Loucy (cell line): ENCODE measurements around the gene FCN3.

Experiments
- H2AFZ ChIP-seq: fragments of 200-600 bp; sonication (generic); 2 replicates; pipeline ENCODE4 v1.6.0; 2016; ENCODE audit warnings: antibody characterized with exemption, mild to moderate bottlenecking, low read length, moderate library complexity
- H3F3A ChIP-seq: fragments of 200-600 bp; 2 replicates; pipeline ENCODE4 v1.6.0; 2016; ENCODE audit warnings: antibody characterized with exemption, low read depth, mild to moderate bottlenecking
- H3K27me3 ChIP-seq: fragments of 200-600 bp; sonication (generic); 2 replicates; pipeline ENCODE4 v1.6.1; 2014; ENCODE audit warnings: low read length, mild to moderate bottlenecking; ENCODE audit not compliant: insufficient read depth, poor library complexity, severe bottlenecking
- H3K36me3 ChIP-seq: fragments of 200-600 bp; sonication (generic); 2 replicates; pipeline ENCODE4 v1.6.1; 2016; ENCODE audit warnings: low read length; ENCODE audit not compliant: insufficient read depth
- H3K4me1 ChIP-seq: fragments of 200-600 bp; sonication (generic); 2 replicates; pipeline ENCODE4 v1.5.1; 2014; ENCODE audit warnings: low read length, mild to moderate bottlenecking; ENCODE audit not compliant: insufficient read depth, poor library complexity, severe bottlenecking
- H3K4me2 ChIP-seq: fragments of 200-600 bp; sonication (generic); 2 replicates; pipeline ENCODE4 v1.6.0; 2014; ENCODE audit warnings: antibody characterized with exemption, low read length, low read depth, mild to moderate bottlenecking; ENCODE audit not compliant: poor library complexity, severe bottlenecking
- H3K4me3 ChIP-seq: fragments of 200-600 bp; sonication (generic); 2 replicates; pipeline ENCODE4 v1.5.1; 2014; ENCODE audit warnings: low read length, mild to moderate bottlenecking, mixed read lengths; ENCODE audit not compliant: poor library complexity, severe bottlenecking
- H3K79me2 ChIP-seq: fragments of 200-600 bp; sonication (generic); 2 replicates; pipeline ENCODE4 v1.6.1; 2014; ENCODE audit warnings: low read length; ENCODE audit not compliant: insufficient read depth
- H3K9ac ChIP-seq: fragments of 200-600 bp; sonication (generic); 2 replicates; pipeline ENCODE4 v1.6.0; 2014; ENCODE audit warnings: mild to moderate bottlenecking, low read depth, low read length, moderate library complexity; ENCODE audit not compliant: poor library complexity, severe bottlenecking
- H3K9me2 ChIP-seq: fragments of 200-600 bp; sonication (generic); replicated peaks from 2 replicates; pipeline ENCODE4 v1.6.1; 2016; ENCODE audit warnings: low read depth, low read length, mixed read lengths
- H3K9me3 ChIP-seq: fragments of 200-600 bp; sonication (generic); 2 replicates; pipeline ENCODE4 v1.6.1; 2014; ENCODE audit warnings: mild to moderate bottlenecking, antibody characterized with exemption, low read length, low read depth; ENCODE audit not compliant: insufficient read depth
- H4K20me1 ChIP-seq: fragments of 200-600 bp; sonication (generic); 2 replicates; pipeline ENCODE4 v1.6.0; 2014; ENCODE audit warnings: antibody characterized with exemption, low read length, mild to moderate bottlenecking; ENCODE audit not compliant: insufficient read depth, poor library complexity, severe bottlenecking
- CTCF ChIP-seq: fragments of 200-600 bp; sonication (generic); conservative IDR thresholded peaks from 2 replicates; pipeline ENCODE4 v1.5.1; 2014; ENCODE audit warnings: mild to moderate bottlenecking, antibody characterized with exemption, low read length
- EZH2phosphoT487 ChIP-seq: fragments of 200-600 bp; IDR thresholded peaks from 2 replicates; pipeline ENCODE4 v1.6.1; 2018; ENCODE audit warnings: antibody characterized with exemption, mild to moderate bottlenecking, moderate library complexity, borderline replicate concordance

FCN3 gene

GRCh38 chr1:27356619-27357280 lies 17.9 kb downstream of the FCN3 start:
- Histone ChIP-seq H3K36me3 (no peaks in the 10 kb centered on the region), H3K79me2 (no peaks in the 10 kb centered on the region), H2AFZ (peak overlapping the region; percentile 77; the same call in 1 of the 2 replicates), H3K9me3 (no peaks in the 10 kb centered on the region), H3K4me3 (peak overlapping the region; percentile 65), H3K9ac (peak overlapping the region; percentile 64), H3K4me2 (peak overlapping the region; percentile 67), H3F3A (no peaks in the 10 kb centered on the region), H3K9me2 (no peaks in the 10 kb centered on the region), H3K4me1 (no peaks in the 10 kb centered on the region), H4K20me1 (no peaks in the 10 kb centered on the region), H3K27me3 (no peaks in the 10 kb centered on the region)
- no peak for TF ChIP-seq CTCF
- no peak for TF ChIP-seq EZH2phosphoT487

GRCh38 chr1:27356277-27356618 lies 18.4 kb downstream of the FCN3 start:
- Histone ChIP-seq H3K27me3 (no peaks in the 10 kb centered on the region), H3K9ac (no peak overlapping the region), H3K9me3 (no peaks in the 10 kb centered on the region), H3K4me2 (no peak overlapping the region), H3K9me2 (no peaks in the 10 kb centered on the region), H3F3A (no peaks in the 10 kb centered on the region), H3K79me2 (no peaks in the 10 kb centered on the region), H3K4me1 (no peaks in the 10 kb centered on the region), H2AFZ (no peak overlapping the region), H3K36me3 (no peaks in the 10 kb centered on the region), H4K20me1 (no peaks in the 10 kb centered on the region), H3K4me3 (no peak overlapping the region)
- no peak for TF ChIP-seq EZH2phosphoT487
- no peak for TF ChIP-seq CTCF

GRCh38 chr1:27355683-27356082 lies 18.9 kb downstream of the FCN3 start:
- Histone ChIP-seq H3K27me3 (no peaks in the 10 kb centered on the region), H3K79me2 (no peaks in the 10 kb centered on the region), H3K4me1 (no peaks in the 10 kb centered on the region), H3F3A (no peaks in the 10 kb centered on the region), H3K9me3 (no peaks in the 10 kb centered on the region), H3K36me3 (no peaks in the 10 kb centered on the region), H3K9ac (no peak overlapping the region), H3K4me3 (no peak overlapping the region), H2AFZ (no peak overlapping the region), H4K20me1 (no peaks in the 10 kb centered on the region), H3K4me2 (no peak overlapping the region), H3K9me2 (no peaks in the 10 kb centered on the region)
- TF ChIP-seq CTCF = no peak
- TF ChIP-seq EZH2phosphoT487 = no peak
